K562 (cell line): ENCODE measurements around the gene AP4E1. TPM values are rescaled to one million over a fixed set of nuclear protein-coding genes. Genes with fewer than 3 reads are reported as not detected.

ENCODE experiments used
- ATAC-seq: fragments of 200-7000 bp; cut with Tn5 transposase; 3 replicates; pipeline ENCODE4 v1.9.1; 2020; ENCODE audit warnings: moderate library complexity
- BruUV-seq: library from RNA; stranded (reverse); fragments of 400-500 nt; replicated peaks from 2 replicates; lab custom pipeline; 2021; lab: Mats Ljungman, UMichigan
- CTCF ChIA-PET: fragments of 300-600 bp; formaldehyde crosslinking; extraction: SDS; loops from one replicate; lab custom pipeline; 2021; ENCODE audit warnings: low intra/inter-chr PET ratio; lab: Yijun Ruan, JAX
- POLR2A ChIA-PET: fragments of 300-600, 350-650 bp; sonication (Branson Sonifier 250); formaldehyde crosslinking; extraction: SDS; loops from one replicate; lab custom pipeline; 2021; ENCODE audit warnings: antibody characterized with exemption, inconsistent platforms; lab: Yijun Ruan, JAX
- DNase-seq, 4 experiments: peaks; one replicate each; pipeline versions ENCODE4 v3.0.0 to v3.0.0-alpha.2; 2011 to 2018; ENCODE audit warnings: low spot score in 3 of 4, mixed read lengths in 3 of 4; ENCODE audit errors: extremely low read depth in 1 of 4
- FAIRE-seq: peaks from 2 replicates; lab custom pipeline; 2011; peaks lifted over from hg19 to GRCh38; lab: Jason Lieb, UNC
- H2AFZ ChIP-seq: 2 replicates; pipeline ENCODE4 v1.6.0; 2011; ENCODE audit warnings: low read depth, low read length, control low read depth, inconsistent platforms
- H3K27ac ChIP-seq: fragments of 200-600 bp; 3 replicates; pipeline ENCODE4 v1.8.0; 2011; ENCODE audit warnings: low read depth, mild to moderate bottlenecking, control low read depth, inconsistent platforms, low read length, moderate library complexity, mixed read lengths; ENCODE audit errors: extremely low read depth
- H3K27me3 ChIP-seq, 2 experiments: fragments of 300-600 bp in 1 of 2; 2 replicates in 1 of 2; 3 replicates in 1 of 2; pipeline versions ENCODE4 v1.6.0 to v1.8.0; 2011; ENCODE audit warnings: inconsistent platforms in 2 of 2, low read length in 2 of 2, mild to moderate bottlenecking in 1 of 2, mixed read lengths in 1 of 2, moderate library complexity in 1 of 2; ENCODE audit not compliant: control insufficient read depth in 2 of 2, insufficient read depth in 2 of 2
- H3K36me3 ChIP-seq: fragments of 300-600 bp; 3 replicates; pipeline ENCODE4 v1.8.0; 2011; ENCODE audit warnings: mild to moderate bottlenecking, low read length, inconsistent platforms; ENCODE audit not compliant: control insufficient read depth, insufficient read depth
- H3K4me1 ChIP-seq, 2 experiments: fragments of 200-600 bp in 1 of 2; replicated peaks in 1 of 2; 2 replicates in 1 of 2; 3 replicates in 1 of 2; pipeline versions ENCODE4 v1.5.1 to v1.8.0; 2011; ENCODE audit warnings: inconsistent platforms in 2 of 2, low read length in 2 of 2, mild to moderate bottlenecking in 1 of 2, mixed read lengths in 1 of 2, moderate library complexity in 1 of 2; ENCODE audit not compliant: control insufficient read depth in 2 of 2, insufficient read depth in 2 of 2
- H3K4me2 ChIP-seq: 2 replicates; pipeline ENCODE4 v1.6.1; 2011; ENCODE audit warnings: low read length, control low read depth, inconsistent platforms, mixed read lengths; ENCODE audit not compliant: insufficient read depth
- H3K4me3 ChIP-seq: fragments of 200-600 bp; sonication (generic), shearing (Covaris generic); 2 replicates; pipeline ENCODE4 v1.5.1; 2016; ENCODE audit warnings: control low read depth, inconsistent platforms
- H3K79me2 ChIP-seq: fragments of 200-600 bp; 3 replicates; pipeline ENCODE4 v1.8.0; 2011; ENCODE audit warnings: low read length, inconsistent platforms; ENCODE audit not compliant: control insufficient read depth, insufficient read depth
- H3K9ac ChIP-seq, 2 experiments: 2 replicates each; pipeline versions ENCODE4 v1.6.0 to v1.6.1; 2011; ENCODE audit warnings: low read depth in 2 of 2, low read length in 2 of 2, control low read depth in 1 of 2, inconsistent platforms in 1 of 2, mild to moderate bottlenecking in 1 of 2, mixed read lengths in 1 of 2; ENCODE audit not compliant: insufficient read depth in 1 of 2
- H3K9me1 ChIP-seq: one replicate; pipeline ENCODE4 v1.6.0; 2011; ENCODE audit warnings: inconsistent platforms, mild to moderate bottlenecking, low read length, moderate library complexity; ENCODE audit not compliant: control insufficient read depth, insufficient read depth
- H3K9me3 ChIP-seq: replicated peaks from 2 replicates; pipeline ENCODE4 v1.5.1; 2011; ENCODE audit warnings: low read depth, low read length, inconsistent platforms; ENCODE audit not compliant: control insufficient read depth, insufficient read depth
- H4K20me1 ChIP-seq: replicated peaks from 2 replicates; pipeline ENCODE4 v1.6.1; 2011; ENCODE audit warnings: low read length, inconsistent platforms, mixed read lengths; ENCODE audit not compliant: control insufficient read depth, insufficient read depth
- DPF2 ChIP-seq: fragments of 450-650 bp; IDR thresholded peaks from 2 replicates; pipeline ENCODE4 v1.6.1; 2016
- KDM1A ChIP-seq, 2 experiments: fragments of 450-650 bp; IDR thresholded peaks; 2 replicates each; pipeline ENCODE4 v1.6.1; 2016; ENCODE audit warnings: mild to moderate bottlenecking in 2 of 2
- SIRT6 ChIP-seq: IDR thresholded peaks from one replicate; pipeline ENCODE4 v1.6.1; 2012; ENCODE audit warnings: low read depth, mild to moderate bottlenecking, control low read depth, inconsistent platforms, low read length, moderate library complexity
- ZNF785 ChIP-seq: fragments of 250-450 bp; sonication (Bioruptor Pico); IDR thresholded peaks from 2 replicates; pipeline ENCODE4 v1.4.0; 2020; ENCODE audit warnings: mild to moderate bottlenecking
- WGBS: fragments of 100-300 bp; shearing (Covaris generic); methylation state at CpG from one replicate; pipeline ENCODE4 v1.1.6; 2016; ENCODE audit warnings: low coverage, mixed read lengths; ENCODE audit not compliant: insufficient coverage; ENCODE audit errors: missing lambda C conversion rate; 5-methylcytosine and 5-hydroxymethylcytosine counted together
- in situ Hi-C: fragments of 300-500 bp; cut with MboI; formaldehyde crosslinking; loops from 4 replicates; pipeline ENCODE4 v1.15.0; 2018; ENCODE audit warnings: inconsistent platforms, mixed read lengths
- intact Hi-C: fragments of 100-400 bp; cut with micrococcal nuclease; formaldehyde crosslinking; loops from 2 replicates; pipeline ENCODE4 v1.14.2; 2022
- polyA plus RNA-seq, 8 experiments: library from polyadenylated mRNA; depleted of rRNA in 4 of 8; stranded (reverse) in 5 of 8; unstranded in 3 of 8; fragments of >200 nt; fragmentation: Nextera tagmentation in 2 of 8; fragmentation: Illumina TruSeq in 1 of 8; extraction: Ambion mirVana in 2 of 8; extraction: Trizol in 1 of 8; gene quantifications; 2 replicates each; pipeline versions ENCODE4 v1.2.1 to v1.2.3, GENCODE V29; 2011 to 2014; ENCODE audit warnings: inconsistent platforms in 1 of 8, missing spikeins in 1 of 8
- total RNA-seq, 7 experiments: library from RNA; depleted of rRNA in 6 of 7; stranded (reverse); fragments of >200 nt in 6 of 7; fragmentation: Illumina TruSeq in 2 of 7; extraction: Trizol in 2 of 7; gene quantifications; 2 replicates each; pipeline versions ENCODE4 v1.2.1 to v1.2.3, GENCODE V29; 2011 to 2021; ENCODE audit warnings: low replicate concordance in 1 of 7
- TF ChIP-seq, protein P1 (sequence below): fragments of 200-800 bp; sonication (Bioruptor generic); IDR thresholded peaks from 2 replicates; pipeline ENCODE4 v1.6.1; 2017; ENCODE audit warnings: missing genetic modification characterization, missing compliant biosample characterization
- TF ChIP-seq, protein P2 (sequence below): sonication (generic); formaldehyde crosslinking; IDR thresholded peaks from 2 replicates; pipeline ENCODE4 v1.9.0; 2022; ENCODE audit warnings: mild to moderate bottlenecking, missing genetic modification reagents
- TF ChIP-seq, protein P3 (sequence below): sonication (generic); formaldehyde crosslinking; IDR thresholded peaks from 2 replicates; pipeline ENCODE4 v1.8.1; 2023; ENCODE audit warnings: mild to moderate bottlenecking, missing genetic modification reagents
- TF ChIP-seq, protein P4 (sequence below): sonication (generic); formaldehyde crosslinking; IDR thresholded peaks from 2 replicates; pipeline ENCODE4 v1.8.0; 2023; ENCODE audit warnings: mild to moderate bottlenecking, missing genetic modification reagents

The AP4E1 gene
- total and polyA plus RNA-seq, 9 of the 15 experiments (the other 6 are each of a cell fraction or from before 2014, with no cell fraction given) = 1.3 to 11.5 (median 4.4) TPM

DNA sequence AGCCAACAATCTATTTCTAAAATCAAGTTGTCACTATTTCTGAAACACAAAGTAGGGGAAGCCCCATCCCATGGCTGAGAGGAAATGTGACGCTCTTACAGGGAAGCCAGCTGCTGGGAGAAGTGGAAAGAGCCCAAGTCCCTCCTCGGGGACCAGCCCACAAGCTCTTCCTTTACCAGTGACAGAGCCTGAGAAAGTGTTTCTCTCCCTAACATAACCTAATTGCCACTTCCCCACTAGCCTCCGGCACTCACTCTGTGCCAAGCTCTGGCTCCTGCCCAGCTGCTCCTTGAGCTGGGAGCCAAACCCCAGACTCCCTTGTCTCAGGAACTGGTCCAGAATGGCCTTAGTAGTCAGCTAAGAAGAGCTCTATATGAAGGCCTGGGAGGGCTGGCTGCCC lies 143.3 kb downstream of the AP4E1 start:
- WGBS = 31% methylated on average over 3 of the region's 3 CpGs
- Histone ChIP-seq H3K9me3 (no peaks in the 10 kb centered on the region), H3K4me2 (no peak overlapping the region), H2AFZ (no peak overlapping the region), H3K36me3 (no peaks in the 10 kb centered on the region), H3K9me1 (no peaks in the 10 kb centered on the region), H3K27me3 (peaks cover 0 to 2% of the 10 kb centered on the region in 2 experiments; a peak in 2 of 5 replicates), H3K27ac (no peak overlapping the region)
- in situ Hi-C loops = no loop called here
- no peak for ATAC-seq
- TF ChIP-seq, protein P1, sequence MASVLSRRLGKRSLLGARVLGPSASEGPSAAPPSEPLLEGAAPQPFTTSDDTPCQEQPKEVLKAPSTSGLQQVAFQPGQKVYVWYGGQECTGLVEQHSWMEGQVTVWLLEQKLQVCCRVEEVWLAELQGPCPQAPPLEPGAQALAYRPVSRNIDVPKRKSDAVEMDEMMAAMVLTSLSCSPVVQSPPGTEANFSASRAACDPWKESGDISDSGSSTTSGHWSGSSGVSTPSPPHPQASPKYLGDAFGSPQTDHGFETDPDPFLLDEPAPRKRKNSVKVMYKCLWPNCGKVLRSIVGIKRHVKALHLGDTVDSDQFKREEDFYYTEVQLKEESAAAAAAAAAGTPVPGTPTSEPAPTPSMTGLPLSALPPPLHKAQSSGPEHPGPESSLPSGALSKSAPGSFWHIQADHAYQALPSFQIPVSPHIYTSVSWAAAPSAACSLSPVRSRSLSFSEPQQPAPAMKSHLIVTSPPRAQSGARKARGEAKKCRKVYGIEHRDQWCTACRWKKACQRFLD (CRISPR knock-in tag) = no peak
- TF ChIP-seq SIRT6 = no peak
- TF ChIP-seq, all 486 proteins: peak for 0
- peaks cover 0 to 3% of the 10 kb centered on the region in 2 experiments; a peak in 1 of 5 replicates for H3K4me1 ChIP-seq
- FAIRE-seq (no peak), DNase-seq (no peak)
- POLR2A ChIA-PET = interaction anchor here (0.7 to 2.4 kb wide), 4 partner anchors 8 to 31 kb away, joined by 3 to 10 read pairs (median 4); no protein-coding TSS in a partner anchor
- BruUV-seq = no TSS peak
- intact Hi-C loops = no loop called here
- no peak overlapping the region for H3K4me3 ChIP-seq
- no peak overlapping the region for H3K9ac ChIP-seq
- no peaks in the 10 kb centered on the region; the same call in 2 of the 3 replicates for H3K79me2 ChIP-seq
- peaks cover 9% of the 10 kb centered on the region for H4K20me1 ChIP-seq
- CTCF ChIA-PET = no interaction called here

DNA sequence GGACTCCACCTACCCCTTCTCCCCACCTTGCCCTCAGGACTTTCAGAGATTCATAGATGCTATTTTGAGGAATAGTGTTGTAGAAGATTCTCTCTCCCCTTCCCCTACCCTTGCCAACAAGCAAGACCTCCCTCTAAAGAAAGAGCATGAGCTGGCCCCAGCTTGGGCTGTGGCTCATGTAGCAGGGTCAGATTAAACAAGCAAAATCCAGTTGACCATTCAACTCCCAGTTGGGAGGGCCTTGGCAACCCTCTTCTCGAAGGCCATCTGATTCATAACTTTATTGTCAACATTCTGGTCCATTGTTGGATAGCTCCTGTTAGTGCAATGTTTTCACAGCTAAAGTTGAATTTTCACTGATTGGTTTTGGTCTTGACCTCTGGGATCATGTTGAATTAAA lies 145.1 kb downstream of the AP4E1 start:
- FAIRE-seq = no peak
- no peak for DNase-seq
- Histone ChIP-seq H4K20me1 (peaks cover 9% of the 10 kb centered on the region), H3K4me2 (no peak overlapping the region), H3K9ac (no peak overlapping the region), H3K4me3 (no peak overlapping the region), H3K27ac (no peak overlapping the region), H3K4me1 (no peaks in the 10 kb centered on the region), H3K27me3 (peaks cover 2 to 5% of the 10 kb centered on the region in 2 experiments; a peak in 4 of 5 replicates), H2AFZ (no peak overlapping the region), H3K9me3 (no peaks in the 10 kb centered on the region), H3K36me3 (no peaks in the 10 kb centered on the region), H3K9me1 (no peaks in the 10 kb centered on the region), H3K79me2 (no peaks in the 10 kb centered on the region; the same call in 2 of the 3 replicates)
- ChIA-PET CTCF (no interaction called here), POLR2A (interaction anchor here (0.5 to 1.5 kb wide), 3 partner anchors 10 to 204 kb away, joined by 3 read pairs; no protein-coding TSS in a partner anchor)
- BruUV-seq = no TSS peak
- WGBS = 13% methylated on average over 1 of the region's 1 CpG
- no peak for ATAC-seq
- in situ Hi-C loops (no loop called here), intact Hi-C loops (no loop called here)
- TF ChIP-seq ZNF785 (CRISPR knock-in tag) (no peak), KDM1A (IDR thresholded peaks at IDR 0.05) (no peak), DPF2 (no peak)
- TF ChIP-seq, protein P2, sequence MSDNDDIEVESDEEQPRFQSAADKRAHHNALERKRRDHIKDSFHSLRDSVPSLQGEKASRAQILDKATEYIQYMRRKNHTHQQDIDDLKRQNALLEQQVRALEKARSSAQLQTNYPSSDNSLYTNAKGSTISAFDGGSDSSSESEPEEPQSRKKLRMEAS (CRISPR knock-in tag) = no peak
- TF ChIP-seq, protein P3, sequence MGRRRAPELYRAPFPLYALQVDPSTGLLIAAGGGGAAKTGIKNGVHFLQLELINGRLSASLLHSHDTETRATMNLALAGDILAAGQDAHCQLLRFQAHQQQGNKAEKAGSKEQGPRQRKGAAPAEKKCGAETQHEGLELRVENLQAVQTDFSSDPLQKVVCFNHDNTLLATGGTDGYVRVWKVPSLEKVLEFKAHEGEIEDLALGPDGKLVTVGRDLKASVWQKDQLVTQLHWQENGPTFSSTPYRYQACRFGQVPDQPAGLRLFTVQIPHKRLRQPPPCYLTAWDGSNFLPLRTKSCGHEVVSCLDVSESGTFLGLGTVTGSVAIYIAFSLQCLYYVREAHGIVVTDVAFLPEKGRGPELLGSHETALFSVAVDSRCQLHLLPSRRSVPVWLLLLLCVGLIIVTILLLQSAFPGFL (CRISPR knock-in tag) = no peak
- TF ChIP-seq, protein P4, sequence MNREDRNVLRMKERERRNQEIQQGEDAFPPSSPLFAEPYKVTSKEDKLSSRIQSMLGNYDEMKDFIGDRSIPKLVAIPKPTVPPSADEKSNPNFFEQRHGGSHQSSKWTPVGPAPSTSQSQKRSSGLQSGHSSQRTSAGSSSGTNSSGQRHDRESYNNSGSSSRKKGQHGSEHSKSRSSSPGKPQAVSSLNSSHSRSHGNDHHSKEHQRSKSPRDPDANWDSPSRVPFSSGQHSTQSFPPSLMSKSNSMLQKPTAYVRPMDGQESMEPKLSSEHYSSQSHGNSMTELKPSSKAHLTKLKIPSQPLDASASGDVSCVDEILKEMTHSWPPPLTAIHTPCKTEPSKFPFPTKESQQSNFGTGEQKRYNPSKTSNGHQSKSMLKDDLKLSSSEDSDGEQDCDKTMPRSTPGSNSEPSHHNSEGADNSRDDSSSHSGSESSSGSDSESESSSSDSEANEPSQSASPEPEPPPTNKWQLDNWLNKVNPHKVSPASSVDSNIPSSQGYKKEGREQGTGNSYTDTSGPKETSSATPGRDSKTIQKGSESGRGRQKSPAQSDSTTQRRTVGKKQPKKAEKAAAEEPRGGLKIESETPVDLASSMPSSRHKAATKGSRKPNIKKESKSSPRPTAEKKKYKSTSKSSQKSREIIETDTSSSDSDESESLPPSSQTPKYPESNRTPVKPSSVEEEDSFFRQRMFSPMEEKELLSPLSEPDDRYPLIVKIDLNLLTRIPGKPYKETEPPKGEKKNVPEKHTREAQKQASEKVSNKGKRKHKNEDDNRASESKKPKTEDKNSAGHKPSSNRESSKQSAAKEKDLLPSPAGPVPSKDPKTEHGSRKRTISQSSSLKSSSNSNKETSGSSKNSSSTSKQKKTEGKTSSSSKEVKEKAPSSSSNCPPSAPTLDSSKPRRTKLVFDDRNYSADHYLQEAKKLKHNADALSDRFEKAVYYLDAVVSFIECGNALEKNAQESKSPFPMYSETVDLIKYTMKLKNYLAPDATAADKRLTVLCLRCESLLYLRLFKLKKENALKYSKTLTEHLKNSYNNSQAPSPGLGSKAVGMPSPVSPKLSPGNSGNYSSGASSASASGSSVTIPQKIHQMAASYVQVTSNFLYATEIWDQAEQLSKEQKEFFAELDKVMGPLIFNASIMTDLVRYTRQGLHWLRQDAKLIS (CRISPR knock-in tag) = no peak
